ENCODE measurements around the gene ZNF302. TPM values are rescaled to one million over a fixed set of nuclear protein-coding genes. Genes with fewer than 3 reads are reported as not detected.

ZNF302 gene
- 9.6 to 18.7 TPM (median 15.2 TPM) in 5 replicates for total RNA-seq (2022; extraction: Qiagen RNA extraction; ENCODE audit: low read depth)

GRCh38 chr19:34677386-34678084 lies at the start of gene ZNF302:
TSS of gene ZNF302 (plus strand) at chr19:34677678. CDS start at chr19:34678805, 1,127 bp downstream.

DNA sequence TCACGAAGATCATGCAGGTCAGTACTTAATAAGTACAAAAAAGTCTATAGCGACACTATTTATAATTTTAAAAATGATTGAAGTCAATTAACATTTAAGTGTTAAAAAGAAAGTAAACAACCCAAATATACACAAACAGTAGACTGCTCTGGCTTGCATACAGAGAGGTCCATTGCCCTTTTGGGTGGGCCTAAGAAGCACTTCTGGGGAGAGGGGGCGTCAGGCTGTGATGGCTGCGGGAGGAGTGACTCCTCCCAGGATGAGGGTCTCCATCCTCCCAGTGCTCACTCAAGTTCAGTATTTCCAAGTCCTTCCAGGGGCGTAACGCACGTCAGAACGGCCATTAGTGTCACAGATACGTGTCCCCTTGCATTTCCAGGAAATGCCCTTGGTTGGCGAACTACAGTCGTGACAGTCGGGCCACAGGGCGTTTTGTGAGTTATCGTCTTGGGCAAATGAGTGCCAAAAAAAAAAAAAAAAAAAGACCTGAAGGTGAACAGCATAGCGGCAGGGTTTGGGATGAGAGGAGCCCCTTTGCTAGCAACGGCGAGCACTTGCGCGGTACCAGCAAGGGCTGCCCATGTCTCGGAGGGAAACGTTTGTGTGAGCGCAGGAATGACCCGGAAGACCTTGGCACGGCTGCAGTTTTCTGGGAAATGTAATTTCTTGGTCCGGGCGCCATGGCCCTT lies 637 bp upstream of the ZNF302 start, which contains the start of gene SCGB2B2:
TSS of gene SCGB2B2 (minus strand) at position 463 of the 689 bp plus-strand sequence. CDS start 82,596 bp downstream, outside the sequence.

GRCh38 chr19:34733746-34734536 lies 56.5 kb downstream of the ZNF302 start, which contains the start of gene ZNF181:
TSS of gene ZNF181 (plus strand) at chr19:34734243. CDS start at chr19:34735038, 795 bp downstream.

Other genes starting within 250 kb of the ZNF302 start
- 253 to 434 TPM (median 288 TPM) in 5 replicates for gene UBA2, start 249.3 kb upstream of the ZNF302 start, total RNA-seq (2022; extraction: Qiagen RNA extraction; ENCODE audit: low read depth)
- 22.5 to 33.9 TPM (median 29.7 TPM) in 5 replicates for gene WTIP, start 195.9 kb upstream of the ZNF302 start, total RNA-seq (2022; extraction: Qiagen RNA extraction; ENCODE audit: low read depth)
- gene SCGB2B2, start 519 bp upstream of the ZNF302 start, total RNA-seq (2022; extraction: Qiagen RNA extraction; ENCODE audit: low read depth) = 0.16 TPM in 1 of 5 replicates, not detected in the others
- gene ZNF181, start 56.6 kb downstream of the ZNF302 start, total RNA-seq (2022; extraction: Qiagen RNA extraction; ENCODE audit: low read depth) = 4.2 to 14.3 TPM (median 9.7 TPM) in 5 replicates
- gene ZNF599, start 95.5 kb downstream of the ZNF302 start, total RNA-seq (2022; extraction: Qiagen RNA extraction; ENCODE audit: low read depth) = 1.7 to 3.3 TPM (median 2.7 TPM) in 5 replicates
- 4.4 to 6.1 TPM (median 5.5 TPM) in 5 replicates for gene ZNF30, start 249.2 kb downstream of the ZNF302 start, total RNA-seq (2022; extraction: Qiagen RNA extraction; ENCODE audit: low read depth)